ENCODE data around the gene RBM20.

DNA sequence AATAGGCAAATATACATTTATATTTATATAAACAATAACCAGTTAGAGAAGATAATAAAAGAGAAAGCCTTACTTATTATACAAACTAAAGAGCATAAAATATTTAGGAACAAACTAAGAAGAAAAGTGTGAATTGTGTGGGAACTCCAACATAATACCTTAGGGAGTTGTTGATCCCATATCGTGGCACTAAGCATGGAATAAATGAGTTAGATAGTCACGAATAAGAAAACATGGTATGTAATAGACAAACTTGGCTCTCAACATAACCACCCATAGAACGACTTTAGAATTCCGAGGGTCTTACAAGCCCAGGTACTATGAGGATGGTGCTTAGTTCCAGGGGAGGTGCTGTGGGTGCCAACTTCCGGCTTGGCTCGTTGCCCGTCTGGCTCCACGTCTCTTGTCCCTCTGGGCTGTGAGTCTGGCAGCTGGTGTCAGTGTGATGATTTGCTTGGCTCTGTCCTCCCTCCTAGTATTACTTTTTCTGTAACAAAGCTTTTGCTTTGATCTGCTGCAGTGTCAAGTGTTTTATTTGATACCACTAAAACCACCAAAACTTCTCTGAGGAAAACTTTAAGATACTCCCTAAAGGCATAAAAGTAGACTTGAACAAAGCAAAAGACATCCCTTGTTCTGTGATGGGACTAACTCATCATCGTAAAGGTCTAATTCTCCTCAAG is 9.5 kb upstream of the RBM20 start:
- TF ChIP-seq CTCF (IDR thresholded peaks at IDR 0.05) = no peak
- TF ChIP-seq POLR2AphosphoS5 (IDR thresholded peaks at IDR 0.05; ENCODE audit: low read depth, low read length) = no peak
- no peak for TF ChIP-seq SIN3A (IDR thresholded peaks at IDR 0.05; ENCODE audit: borderline replicate concordance, insufficient read depth, low read depth, low read length)

Data from Panc1 (cell line).